Endothelial cell of umbilical vein (primary cell): ENCODE results near the gene ADAMTS6. TPM values are rescaled to one million over a fixed set of nuclear protein-coding genes. Genes with fewer than 3 reads are reported as not detected.

Source experiments
- BruUV-seq: library from RNA; stranded (reverse); fragments of 400-500 nt; replicated peaks from 2 replicates; lab custom pipeline; 2021; lab: Mats Ljungman, UMichigan
- CTCF ChIA-PET: fragments of 300-600, 350-600 bp; sonication (Branson Sonifier 250); formaldehyde crosslinking; loops from one replicate; lab custom pipeline; 2021; ENCODE audit warnings: antibody characterized with exemption, inconsistent platforms; lab: Charles Lee
- POLR2A ChIA-PET: fragments of 300-600, 350-600 bp; sonication (Branson Sonifier 250); formaldehyde crosslinking; loops from one replicate; lab custom pipeline; 2021; ENCODE audit warnings: antibody characterized with exemption, inconsistent platforms; lab: Charles Lee
- DNase-seq: peaks from one replicate; pipeline ENCODE4 v3.0.0-alpha.2; 2011; ENCODE audit warnings: low read depth, low spot score
- FAIRE-seq: peaks from 2 replicates; lab custom pipeline; 2011; peaks lifted over from hg19 to GRCh38; lab: Jason Lieb, UNC
- H2AFZ ChIP-seq: 2 replicates; pipeline ENCODE4 v1.6.0; 2012; ENCODE audit warnings: low read depth, low read length, control low read depth, inconsistent platforms
- H3K27ac ChIP-seq: 2 replicates; pipeline ENCODE4 v1.5.1; 2011; ENCODE audit warnings: low read depth, mild to moderate bottlenecking, control low read depth, low read length, moderate library complexity; ENCODE audit not compliant: insufficient read depth
- H3K27me3 ChIP-seq, 2 experiments: 2 replicates each; pipeline versions ENCODE4 v1.6.0 to v1.6.1; 2011; ENCODE audit warnings: low read length in 2 of 2, mixed read lengths in 1 of 2; ENCODE audit not compliant: control insufficient read depth in 2 of 2, insufficient read depth in 2 of 2
- H3K36me3 ChIP-seq, 2 experiments: 2 replicates in 1 of 2; 3 replicates in 1 of 2; pipeline ENCODE4 v1.5.1; 2011; ENCODE audit warnings: low read length in 2 of 2, mild to moderate bottlenecking in 1 of 2, moderate library complexity in 1 of 2; ENCODE audit not compliant: control insufficient read depth in 2 of 2, insufficient read depth in 2 of 2; ENCODE audit errors: extremely low read depth in 1 of 2
- H3K4me1 ChIP-seq: 3 replicates; pipeline ENCODE4 v1.5.1; 2011; ENCODE audit warnings: mild to moderate bottlenecking, low read length; ENCODE audit not compliant: control insufficient read depth, insufficient read depth; ENCODE audit errors: extremely low read depth
- H3K4me2 ChIP-seq: 2 replicates; pipeline ENCODE4 v1.6.1; 2011; ENCODE audit warnings: low read length, control low read depth, mixed read lengths; ENCODE audit not compliant: insufficient read depth
- H3K4me3 ChIP-seq, 3 experiments: fragments of 200-600 bp in 1 of 3; sonication (generic), shearing (Covaris generic) in 1 of 3; replicated peaks in 1 of 3; 2 replicates each; pipeline ENCODE4 v1.5.1; 2011 to 2016; ENCODE audit warnings: control low read depth in 3 of 3, low read length in 3 of 3, mild to moderate bottlenecking in 2 of 3, inconsistent platforms in 1 of 3, low read depth in 1 of 3, moderate library complexity in 1 of 3; ENCODE audit not compliant: insufficient read depth in 1 of 3
- H3K79me2 ChIP-seq: 2 replicates; pipeline ENCODE4 v1.6.0; 2012; ENCODE audit warnings: low read length, inconsistent platforms; ENCODE audit not compliant: control insufficient read depth, insufficient read depth
- H3K9ac ChIP-seq: replicated peaks from 2 replicates; pipeline ENCODE3; 2011; ENCODE audit warnings: low read length, control low read depth; ENCODE audit not compliant: insufficient read depth; ENCODE audit errors: extremely low read depth
- H3K9me1 ChIP-seq: replicated peaks from 3 replicates; pipeline ENCODE4 v1.6.0; 2011; ENCODE audit warnings: mild to moderate bottlenecking, low read length; ENCODE audit not compliant: control insufficient read depth, insufficient read depth; ENCODE audit errors: extremely low read depth
- H3K9me3 ChIP-seq: replicated peaks from 2 replicates; pipeline ENCODE4 v1.5.1; 2012; ENCODE audit warnings: low read length, inconsistent platforms; ENCODE audit not compliant: control insufficient read depth, insufficient read depth
- H4K20me1 ChIP-seq: replicated peaks from 2 replicates; pipeline ENCODE3; 2011; ENCODE audit warnings: mild to moderate bottlenecking, low read length; ENCODE audit not compliant: control insufficient read depth, insufficient read depth; ENCODE audit errors: extremely low read depth
- CTCF ChIP-seq, 2 donors: IDR thresholded peaks; 1 replicate in 1 of 2; 2 replicates in 1 of 2; pipeline ENCODE4 v1.5.1; 2011; ENCODE audit warnings: low read length in 2 of 2, mild to moderate bottlenecking in 2 of 2, moderate library complexity in 2 of 2, control low read depth in 1 of 2, inconsistent platforms in 1 of 2, low read depth in 1 of 2; ENCODE audit not compliant: insufficient read depth in 1 of 2; ENCODE audit errors: extremely low read depth in 1 of 2
- EZH2 ChIP-seq: IDR thresholded peaks from 2 replicates; pipeline ENCODE4 v1.6.1; 2012; ENCODE audit warnings: borderline replicate concordance, low read depth, mild to moderate bottlenecking, moderate library complexity, low read length, inconsistent platforms; ENCODE audit not compliant: severe bottlenecking
- FOS ChIP-seq: IDR thresholded peaks from 2 replicates; pipeline ENCODE4 v1.6.1; 2011; ENCODE audit warnings: mild to moderate bottlenecking, low read length, moderate library complexity, borderline replicate concordance; ENCODE audit not compliant: insufficient read depth
- GATA2 ChIP-seq: IDR thresholded peaks from 2 replicates; pipeline ENCODE4 v1.7.0; 2011; ENCODE audit warnings: low read depth, mild to moderate bottlenecking, moderate library complexity, mixed read lengths, low read length; ENCODE audit not compliant: insufficient read length, insufficient read depth
- JUN ChIP-seq: IDR thresholded peaks from 2 replicates; pipeline ENCODE4 v1.6.1; 2011; ENCODE audit warnings: borderline replicate concordance, low read depth; ENCODE audit not compliant: insufficient read length, insufficient read depth
- MYC ChIP-seq: IDR thresholded peaks from one replicate; pipeline ENCODE4 v1.6.1; 2011; ENCODE audit warnings: mild to moderate bottlenecking, low read depth, low read length
- POLR2A ChIP-seq: IDR thresholded peaks from 2 replicates; pipeline ENCODE4 v1.6.1; 2012; ENCODE audit warnings: low read depth, mild to moderate bottlenecking, control low read depth, low read length
- dilution Hi-C: fragments of 300-500 bp; cut with MboI; formaldehyde crosslinking; loops from one replicate; pipeline ENCODE4 v1.15.0; 2019; ENCODE audit warnings: low sequenced_read_pairs; ENCODE audit not compliant: extremely low pct_ligation_motif_present
- intact Hi-C: fragments of 100-400 bp; cut with micrococcal nuclease; formaldehyde crosslinking; loops from one replicate; pipeline ENCODE4 v1.10.0; 2022
- polyA plus RNA-seq, 4 experiments: library from polyadenylated mRNA; depleted of rRNA in 3 of 4; stranded (reverse) in 3 of 4; unstranded in 1 of 4; fragments of >200 nt; gene quantifications; 2 replicates each; pipeline versions ENCODE4 v1.2.1 to v1.2.3, GENCODE V29; 2011 to 2012; ENCODE audit warnings: missing spikeins in 1 of 4
- total RNA-seq: library from RNA; stranded (reverse); gene quantifications from 2 replicates; pipeline ENCODE4 v1.2.3, GENCODE V29; 2021
- TF ChIP-seq, protein P1 (sequence below): IDR thresholded peaks from 2 replicates; pipeline ENCODE4 v1.6.1; 2011; ENCODE audit not compliant: insufficient read depth, insufficient read length

Gene ADAMTS6
- total and polyA plus RNA-seq, 2 donors (not counting 3 experiments of a cell fraction or from before 2014, with no cell fraction given) = 20.4 to 43.4 TPM

- Histone ChIP-seq H3K27ac (no peak overlapping the region), H3K9ac (no peak overlapping the region), H4K20me1 (no peaks in the 10 kb centered on the region), H3K79me2 (no peaks in the 10 kb centered on the region), H3K9me1 (no peaks in the 10 kb centered on the region), H3K36me3 (no peaks in the 10 kb centered on the region), H3K4me3 (no peak overlapping the region), H2AFZ (no peak overlapping the region), H3K27me3 (no peaks in the 10 kb centered on the region), H3K4me2 (no peak overlapping the region), H3K4me1 (no peaks in the 10 kb centered on the region), H3K9me3 (no peaks in the 10 kb centered on the region)
- ChIA-PET POLR2A (interaction anchor here (0.8 kb wide), 1 partner anchor 28 kb away, joined by 5 read pairs; no protein-coding TSS in a partner anchor), CTCF (no interaction called here)
- BruUV-seq = no TSS peak
- no peak for FAIRE-seq
- DNase-seq = no peak
- no peak for TF ChIP-seq GATA2
- no peak for TF ChIP-seq MYC
- no peak for TF ChIP-seq FOS
- TF ChIP-seq, protein P1, sequence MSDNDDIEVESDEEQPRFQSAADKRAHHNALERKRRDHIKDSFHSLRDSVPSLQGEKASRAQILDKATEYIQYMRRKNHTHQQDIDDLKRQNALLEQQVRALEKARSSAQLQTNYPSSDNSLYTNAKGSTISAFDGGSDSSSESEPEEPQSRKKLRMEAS = no peak
- no peak for TF ChIP-seq POLR2A
- no peak for TF ChIP-seq JUN
- TF ChIP-seq EZH2 = no peak
- intact Hi-C loops = no loop called here
- dilution Hi-C loops = no loop called here
Measured at GRCh38 chr5:65128226-65128625, 353.5 kb downstream of the ADAMTS6 start.

GRCh38 chr5:65127161-65127901, 354.4 kb downstream of the ADAMTS6 start:
- Histone ChIP-seq H3K27me3 (no peaks in the 10 kb centered on the region), H3K9ac (no peak overlapping the region), H3K9me3 (no peaks in the 10 kb centered on the region), H3K9me1 (no peaks in the 10 kb centered on the region), H3K4me2 (no peak overlapping the region), H3K79me2 (no peaks in the 10 kb centered on the region), H4K20me1 (no peaks in the 10 kb centered on the region), H3K27ac (no peak overlapping the region), H3K4me3 (no peak overlapping the region), H3K4me1 (no peaks in the 10 kb centered on the region), H2AFZ (no peak overlapping the region), H3K36me3 (no peaks in the 10 kb centered on the region)
- ChIA-PET CTCF (no interaction called here), POLR2A (no interaction called here)
- dilution Hi-C loops = no loop called here
- FAIRE-seq = peak; percentile 54
- DNase-seq = no peak
- TF ChIP-seq MYC = no peak
- TF ChIP-seq CTCF (IDR thresholded peaks at IDR 0.05; ENCODE audit: extremely low read depth in 1 of 2, insufficient read depth in 1 of 2, low read depth in 1 of 2, low read length in 2 of 2) = no peak
- peak; percentile 5 for TF ChIP-seq FOS
- no peak for TF ChIP-seq GATA2
- no TSS peak for BruUV-seq
- intact Hi-C loops = no loop called here
